Measurements from ENCODE around the gene NBEAL1.
A peak's percentile ranks its signal among the peaks of the same experiment; 100 is the strongest.
"Not testable (repeated sequence)": the region's sequence is repeated elsewhere in the genome, so short reads cannot be mapped to it uniquely, and the experiment has no call there.

Gene NBEAL1

DNA sequence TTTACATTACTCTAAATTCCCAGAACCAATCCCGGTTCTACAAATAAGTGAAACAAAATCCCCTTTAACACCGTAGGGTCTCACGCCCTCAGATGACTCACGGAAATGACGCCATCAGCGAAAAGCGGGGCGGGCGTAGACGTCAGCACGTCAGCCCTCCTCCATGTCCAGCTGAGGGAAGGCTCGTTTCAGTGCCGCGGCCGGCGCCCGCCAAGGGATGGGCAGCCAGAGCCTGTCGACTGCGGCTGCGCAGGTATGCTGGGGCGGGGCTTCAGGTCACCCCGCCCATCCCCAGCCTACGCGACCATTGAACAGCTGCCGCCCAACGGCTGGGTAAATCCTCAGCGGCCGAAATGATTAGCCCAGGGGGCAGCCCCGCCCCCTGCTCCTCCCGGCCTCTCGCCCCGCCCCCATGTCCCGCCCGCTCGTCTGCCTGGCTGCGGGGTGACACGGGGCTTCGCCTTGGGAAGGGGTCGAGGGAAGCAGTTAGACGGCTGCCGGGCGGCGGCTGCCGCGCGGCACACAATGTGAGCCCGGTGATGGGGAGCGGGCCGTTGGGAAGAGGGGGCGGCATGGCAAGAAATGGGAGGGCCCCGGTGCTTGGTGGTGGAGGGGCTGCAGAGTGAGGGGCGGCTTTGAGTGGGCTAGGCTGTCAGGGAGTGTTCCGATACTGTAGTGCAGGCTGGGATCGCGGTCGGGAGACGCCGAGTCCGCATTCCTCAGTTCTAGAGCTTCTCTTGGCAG lies at the start of gene NBEAL1:
TSS of gene NBEAL1 (plus strand) at position 420 of the 744 bp plus-strand sequence. CDS start 1,510 bp downstream, outside the sequence.
- DNase-seq (ENCODE audit: low spot score) = peak; percentile 98

DNA sequence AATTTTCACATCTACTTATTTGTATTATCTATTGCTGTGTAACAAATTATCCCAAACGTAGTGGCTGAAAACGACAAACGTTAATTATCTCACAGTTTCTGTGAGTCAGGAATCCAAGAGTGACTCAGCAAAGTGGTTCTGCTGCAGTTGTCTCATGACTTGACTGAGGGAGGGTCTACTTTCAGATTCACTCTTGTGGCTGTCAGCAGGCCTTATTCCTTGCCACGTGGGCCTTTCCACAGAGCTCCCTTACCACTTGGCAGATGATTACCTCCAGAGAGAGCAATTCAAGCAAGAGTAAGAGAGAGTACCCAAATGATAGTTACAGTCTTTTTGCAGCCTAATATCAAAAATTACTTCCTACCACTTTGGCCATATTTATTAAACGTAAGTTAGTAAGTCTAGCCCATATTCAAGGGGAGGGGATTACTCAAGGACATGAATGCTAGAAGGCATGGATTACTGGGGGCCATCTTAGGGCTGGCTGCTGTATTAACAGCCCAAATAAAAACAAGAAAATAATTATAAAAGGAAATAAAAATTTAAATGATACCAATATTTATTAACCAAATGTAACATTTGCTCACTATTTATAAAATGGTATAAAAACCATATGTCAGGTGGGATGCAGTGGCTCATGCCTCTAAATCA lies 48.7 kb upstream of the NBEAL1 start:
- peak; percentile 66 for DNase-seq (ENCODE audit: low spot score)

DNA sequence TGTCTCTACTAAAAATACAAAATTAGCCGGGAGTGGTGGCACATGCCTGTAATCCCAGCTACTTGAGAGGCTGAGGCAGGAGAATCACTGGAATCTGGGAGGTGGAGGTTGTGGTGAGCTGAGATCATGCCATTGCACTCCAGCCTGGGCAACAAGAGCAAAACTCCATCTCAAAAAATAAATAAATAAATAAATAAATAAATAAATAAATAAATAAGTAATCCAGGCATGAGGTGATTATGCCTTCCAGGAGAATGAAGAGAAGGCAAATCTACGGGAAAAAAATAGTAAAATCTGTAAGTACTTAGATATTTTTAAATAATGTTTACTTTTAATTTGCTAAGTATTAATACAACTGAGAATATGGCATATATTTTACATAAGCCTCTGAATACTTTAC lies 45.3 kb upstream of the NBEAL1 start:
- DNase-seq (ENCODE audit: low spot score) = not testable (repeated sequence)

DNA sequence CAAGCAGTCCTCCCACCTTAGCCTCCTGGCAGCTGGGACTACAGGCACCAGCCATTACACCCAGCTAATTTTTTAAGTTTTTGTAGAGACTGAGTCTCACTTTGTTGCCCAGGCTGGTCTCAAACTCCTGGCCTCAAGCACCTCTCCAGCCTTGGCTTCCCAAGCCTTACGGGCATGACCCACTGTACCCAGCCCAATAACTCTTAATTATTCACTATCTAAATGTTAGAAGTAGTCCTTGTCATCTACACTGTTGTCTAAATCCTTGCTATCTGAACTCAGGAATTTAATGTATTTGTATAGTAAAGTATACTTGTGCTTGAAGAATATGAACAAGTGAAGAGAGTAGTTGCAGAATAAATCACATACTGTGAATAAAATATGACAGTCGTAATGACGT lies 37.9 kb upstream of the NBEAL1 start:
- DNase-seq (ENCODE audit: low spot score) = no peak

DNA sequence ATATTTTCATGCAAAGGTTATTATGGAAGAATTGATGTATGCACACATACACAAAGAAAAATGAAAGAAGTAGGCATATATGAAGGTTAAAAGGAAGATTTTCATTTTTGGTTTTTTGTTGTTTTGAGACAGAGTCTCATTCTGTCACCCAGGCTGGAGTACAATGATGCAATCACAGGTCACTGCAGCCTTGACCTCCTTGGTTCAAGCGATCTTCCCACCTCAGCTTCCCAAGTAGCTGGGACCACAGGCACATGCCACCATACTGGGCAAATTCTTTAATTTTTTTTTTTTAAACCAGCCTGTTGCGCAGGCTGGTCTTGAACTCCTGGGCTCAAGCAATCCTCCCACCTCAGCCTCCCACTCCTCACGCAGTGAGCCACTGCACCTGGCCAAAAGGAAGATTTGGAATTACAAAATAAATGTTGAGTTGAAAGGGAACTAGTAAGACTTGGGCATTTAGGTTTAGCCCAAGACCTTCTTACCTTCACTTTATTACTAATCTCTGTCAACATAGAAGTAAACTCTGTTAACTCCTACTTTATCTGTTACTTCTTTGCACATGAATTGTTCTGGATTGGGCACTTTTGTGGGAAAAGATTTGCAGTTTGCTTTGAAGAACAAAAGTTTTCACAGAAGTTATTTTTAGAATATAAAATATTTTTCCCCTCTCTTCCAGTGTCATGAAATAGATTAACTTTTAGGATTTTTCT lies 31.7 kb upstream of the NBEAL1 start:
- no peak for DNase-seq (ENCODE audit: low spot score)

DNA sequence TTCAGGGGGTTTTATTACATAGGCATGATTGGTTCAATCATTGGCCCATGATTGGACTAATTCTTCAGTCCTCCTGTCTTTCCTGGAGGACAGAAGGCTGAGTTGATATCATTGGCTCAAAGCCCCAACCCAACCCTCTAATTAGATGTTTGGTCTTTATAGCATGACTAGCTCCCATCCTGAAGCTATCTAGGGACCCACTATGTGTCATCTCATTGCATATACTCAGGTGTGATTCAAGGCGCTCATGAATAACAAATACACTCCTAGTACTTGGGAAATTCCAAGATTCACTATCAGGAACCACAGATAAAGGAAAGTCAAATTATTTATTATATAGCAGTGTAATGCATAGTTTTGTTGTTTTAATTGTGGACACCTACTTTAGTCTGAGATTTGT lies 24.9 kb upstream of the NBEAL1 start:
- peak; percentile 54 for DNase-seq (ENCODE audit: low spot score)

DNA sequence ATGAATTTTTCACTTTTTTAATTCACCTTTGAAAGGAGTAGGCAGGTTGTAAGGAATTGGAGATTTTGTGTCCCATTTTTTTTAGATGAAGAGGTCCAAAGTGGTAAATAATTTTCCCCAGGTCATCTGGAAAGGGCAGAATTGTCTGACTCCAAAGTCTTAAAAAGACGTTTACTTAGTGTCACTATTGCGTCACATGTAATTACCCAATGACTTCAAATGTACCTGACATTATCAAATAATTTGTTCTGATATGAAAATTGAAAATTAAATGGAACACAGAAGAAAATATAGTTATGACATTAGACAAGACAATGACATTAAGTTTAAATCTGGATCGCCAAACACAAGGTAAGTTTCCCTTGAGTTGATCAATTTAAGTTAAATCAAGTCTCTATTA lies 24.2 kb upstream of the NBEAL1 start:
- no peak for DNase-seq (ENCODE audit: low spot score)

DNA sequence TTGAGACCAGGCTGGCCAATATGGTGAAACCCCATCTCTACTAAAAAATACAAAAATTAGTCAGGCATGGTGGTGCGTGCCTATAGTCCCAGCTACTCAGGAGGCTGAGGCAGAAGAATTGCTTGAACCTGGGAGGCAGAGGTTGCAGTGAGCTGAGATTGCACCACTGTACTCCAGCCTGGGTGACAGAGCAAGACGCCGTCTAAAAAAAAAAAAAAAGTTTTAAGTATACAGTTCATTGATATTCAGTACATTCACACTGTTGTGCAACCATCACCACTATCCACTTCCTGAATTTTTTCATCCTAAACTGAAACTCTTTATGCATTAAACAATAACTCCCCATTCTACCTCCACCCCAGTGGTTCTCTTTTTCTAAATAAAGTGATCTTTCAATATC lies 17.6 kb upstream of the NBEAL1 start:
- DNase-seq (ENCODE audit: low spot score) = peak; percentile 21

DNA sequence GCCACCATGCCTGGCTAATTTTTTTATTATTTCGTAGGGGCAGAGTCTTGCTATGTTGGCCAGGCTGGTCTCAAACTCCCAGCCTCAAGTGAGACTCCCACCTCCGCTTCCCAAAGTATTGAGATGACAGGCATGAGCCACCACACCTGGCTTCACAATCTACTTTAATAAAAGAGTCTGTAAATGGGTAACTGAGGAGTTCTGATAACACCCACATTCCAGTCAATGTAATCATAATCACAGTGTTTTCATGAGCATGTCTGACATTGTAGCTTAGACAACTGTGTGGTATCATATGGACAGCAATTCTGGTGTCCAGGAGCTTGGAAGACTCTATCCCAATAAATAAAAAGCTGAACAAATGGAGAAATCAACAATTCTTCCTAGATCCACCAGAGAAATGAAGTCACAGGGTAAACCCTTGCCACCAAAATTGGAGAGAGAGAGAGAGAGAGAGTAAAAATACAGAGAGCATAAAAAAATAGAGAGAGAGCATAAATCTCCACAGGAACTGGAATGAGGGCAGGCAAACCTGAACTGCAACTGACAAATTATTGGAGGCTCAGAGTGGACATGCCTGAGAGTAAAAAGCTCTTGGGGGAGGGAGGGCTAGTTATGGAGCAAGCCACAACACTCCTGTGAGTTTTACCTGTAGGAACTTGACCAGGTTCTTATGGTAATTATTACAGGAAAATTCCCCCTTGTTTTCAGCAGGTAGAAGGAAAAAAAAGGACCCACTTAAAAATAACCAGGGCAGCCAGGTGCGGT lies 12.4 kb upstream of the NBEAL1 start:
- DNase-seq (ENCODE audit: low spot score) = peak; percentile 88

DNA sequence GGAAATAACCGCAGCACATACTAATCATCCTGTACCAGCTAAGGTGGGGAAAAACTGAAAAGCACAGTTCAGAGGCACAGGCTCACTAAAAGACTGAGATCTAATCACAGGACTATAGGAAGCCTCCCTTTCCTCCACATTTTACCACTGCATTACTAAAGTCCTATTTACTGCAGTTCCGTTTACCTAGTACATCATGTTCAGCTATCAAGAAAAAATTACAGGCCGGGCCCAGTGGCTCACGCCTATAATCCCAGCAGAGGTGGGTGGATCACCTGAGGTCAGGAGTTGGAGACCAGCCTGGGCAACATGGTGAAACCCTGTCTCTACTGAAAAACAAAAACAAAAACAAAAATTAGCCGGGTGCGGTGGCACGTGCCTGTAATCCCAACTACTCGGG lies 11.0 kb upstream of the NBEAL1 start:
- no peak for DNase-seq (ENCODE audit: low spot score)

DNA sequence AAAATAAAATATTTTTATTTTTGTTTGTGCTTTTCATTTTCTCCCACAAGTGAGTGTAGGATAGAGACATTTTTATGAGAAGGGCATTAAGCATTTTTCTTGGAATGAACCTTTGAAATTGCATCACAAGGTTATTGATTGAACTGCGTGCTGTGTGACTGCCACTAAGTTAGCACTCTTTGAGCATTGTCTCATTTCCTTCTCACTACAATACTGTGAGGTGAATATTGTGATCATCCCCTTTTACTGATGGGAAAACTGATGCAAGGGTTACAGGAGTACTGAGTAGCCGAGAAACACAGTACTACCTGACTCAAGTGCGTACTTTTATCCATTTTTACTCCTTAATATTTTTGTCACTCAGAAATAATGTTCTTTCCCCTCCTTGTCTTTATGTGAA lies 2.0 kb downstream of the NBEAL1 start:
- peak; percentile 36 for DNase-seq (ENCODE audit: low spot score)

DNA sequence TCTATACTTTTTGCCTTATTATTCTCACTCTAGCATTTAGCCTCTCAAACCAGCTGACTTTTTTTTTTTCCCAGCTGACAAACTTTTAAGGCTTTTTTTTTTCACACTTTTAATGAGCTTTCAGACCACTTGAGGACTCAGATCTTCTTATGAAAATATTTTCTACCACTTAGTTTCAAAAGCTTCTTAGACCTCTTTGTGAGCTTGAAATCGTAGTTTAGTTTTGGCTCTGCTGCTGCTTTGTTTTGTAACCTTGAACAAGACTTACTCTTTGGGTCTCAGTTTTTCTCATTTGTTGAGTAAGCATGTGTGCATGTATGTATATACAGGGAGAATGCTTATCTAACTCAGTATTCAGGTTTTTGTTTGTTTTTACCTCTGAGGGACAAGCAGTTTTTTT lies 3.5 kb downstream of the NBEAL1 start:
- no peak for DNase-seq (ENCODE audit: low spot score)

DNA sequence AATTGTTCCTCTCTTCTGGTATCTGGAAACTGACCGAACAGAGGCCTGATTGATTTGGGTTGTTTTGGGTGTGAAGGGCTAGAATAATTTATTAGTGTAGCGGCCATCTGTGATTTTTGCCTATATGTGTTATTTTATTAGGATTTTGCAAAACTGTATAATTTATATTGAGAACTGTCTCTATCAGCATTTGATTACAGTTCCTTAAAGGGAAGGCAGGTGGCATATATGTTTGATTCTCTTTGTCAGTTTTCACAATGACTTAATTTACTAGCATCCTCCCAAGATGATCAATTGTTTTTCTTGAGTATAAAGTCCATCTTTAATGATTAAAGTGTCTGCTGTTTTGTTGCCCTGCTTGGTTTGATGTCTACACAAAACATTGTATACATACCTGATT lies 4.5 kb downstream of the NBEAL1 start:
- DNase-seq (ENCODE audit: low spot score) = no peak

DNA sequence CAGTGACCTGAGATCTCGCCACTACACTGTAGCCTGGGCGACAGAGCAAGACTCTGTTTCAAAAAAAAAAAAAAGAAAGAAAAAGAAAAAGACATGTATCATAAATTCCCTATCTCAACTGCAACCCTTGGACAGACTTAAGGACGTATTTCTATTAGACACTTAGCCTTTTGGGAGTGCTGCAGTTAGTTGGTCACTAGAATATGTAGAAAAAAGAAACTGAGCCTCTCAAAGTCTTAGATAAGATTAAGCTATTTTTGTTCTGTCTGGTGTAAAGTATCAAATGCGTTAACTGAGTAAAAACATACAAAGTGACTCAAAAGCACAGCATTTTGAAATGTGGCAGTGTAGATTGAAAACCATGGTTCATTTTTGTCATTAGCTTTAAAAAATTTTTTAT lies 7.3 kb downstream of the NBEAL1 start:
- no peak for DNase-seq (ENCODE audit: low spot score)

DNA sequence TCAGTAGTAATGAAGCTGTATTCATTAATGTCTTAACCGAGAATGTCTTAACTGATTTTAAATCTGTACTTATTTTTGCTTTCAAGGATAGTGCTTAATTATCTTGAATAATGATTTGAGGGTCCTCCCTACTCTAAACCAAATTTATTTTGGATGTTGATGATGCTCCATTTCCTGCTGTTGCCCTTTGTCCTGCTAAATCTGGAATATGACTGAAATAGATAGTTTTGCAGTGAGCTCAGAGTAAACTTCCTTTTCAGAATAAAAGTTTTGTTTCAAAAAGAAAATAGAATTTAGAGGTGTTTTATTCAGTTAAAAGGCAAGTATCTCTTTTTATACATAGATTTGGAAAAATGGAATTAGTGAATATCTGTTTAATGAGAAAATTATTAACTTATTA lies 8.1 kb downstream of the NBEAL1 start:
- DNase-seq (ENCODE audit: low spot score) = no peak

DNA sequence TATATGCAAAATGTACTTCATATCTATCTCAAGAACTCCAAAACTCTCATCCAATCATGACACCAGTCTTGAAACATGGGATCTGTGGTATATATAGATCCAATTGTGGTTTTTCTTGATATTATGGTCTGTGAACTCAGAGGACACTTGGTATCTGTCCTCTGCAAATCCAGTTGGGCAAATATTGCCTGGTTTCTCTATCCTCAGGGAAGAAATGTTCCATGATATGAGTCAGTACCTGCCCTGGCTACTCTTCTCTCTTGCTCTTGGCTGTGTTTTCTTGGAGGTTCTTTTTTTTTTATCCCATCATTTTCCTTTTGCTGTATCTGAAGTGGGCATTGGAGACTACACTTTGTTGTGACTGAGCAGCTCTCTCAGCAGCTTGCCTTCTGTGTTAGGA lies 10.9 kb downstream of the NBEAL1 start:
- peak; percentile 24 for DNase-seq (ENCODE audit: low spot score)

DNA sequence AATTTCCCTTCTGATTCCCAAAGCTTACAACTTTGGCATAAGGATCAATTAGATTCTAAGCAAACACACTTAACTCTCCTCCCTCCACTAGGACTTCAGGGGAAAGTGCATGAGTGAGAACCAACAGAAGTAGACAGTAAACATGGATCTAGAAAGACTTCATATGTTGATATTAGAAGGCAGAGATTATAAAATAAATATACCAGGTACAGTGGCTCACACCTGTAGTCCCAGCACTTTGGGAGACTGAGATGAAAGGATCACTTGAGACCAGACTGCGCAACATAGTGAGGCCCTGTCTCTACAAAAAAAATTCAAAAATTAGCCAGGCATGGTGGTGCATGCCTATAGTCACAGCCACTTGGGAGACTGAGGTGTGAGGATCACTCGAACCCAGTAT lies 15.9 kb downstream of the NBEAL1 start:
- no peak for DNase-seq (ENCODE audit: low spot score)

DNA sequence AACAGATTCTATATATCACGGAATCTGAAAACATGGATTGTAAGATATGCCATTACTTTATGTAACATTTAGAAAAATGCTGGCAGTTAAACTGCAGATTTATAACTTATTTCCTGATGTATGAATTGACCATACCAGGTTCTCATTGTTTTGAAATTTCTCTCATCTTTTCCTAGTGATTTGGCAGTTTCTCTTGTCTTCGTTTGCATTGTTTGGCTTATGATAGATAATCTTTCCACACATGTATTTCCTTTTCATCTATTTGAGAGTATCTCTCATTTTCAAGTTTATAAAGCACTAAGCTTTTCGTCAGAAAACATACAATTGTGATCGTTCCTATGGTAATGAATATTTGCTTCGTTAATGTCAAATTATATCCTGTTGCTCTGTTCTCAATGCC lies 16.3 kb downstream of the NBEAL1 start:
- DNase-seq (ENCODE audit: low spot score) = no peak

DNA sequence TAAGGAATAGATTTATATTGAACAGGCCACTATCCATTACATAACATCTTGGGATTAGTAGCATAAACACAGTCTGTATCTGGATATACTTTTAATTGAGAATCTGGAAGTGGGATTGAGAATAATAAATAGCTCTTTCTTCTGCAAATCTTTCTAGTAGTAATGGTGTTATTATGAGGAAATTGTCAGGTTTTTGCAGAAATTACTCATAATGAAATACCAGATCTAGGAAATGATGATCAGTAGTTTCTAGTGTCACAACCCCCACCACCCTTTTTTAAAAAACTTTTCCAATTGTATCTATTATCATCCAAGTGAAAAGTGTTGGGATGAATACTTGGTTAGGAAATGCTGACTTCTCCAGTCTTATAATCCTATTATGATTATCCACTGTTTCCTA lies 18.7 kb downstream of the NBEAL1 start:
- DNase-seq (ENCODE audit: low spot score) = no peak

DNA sequence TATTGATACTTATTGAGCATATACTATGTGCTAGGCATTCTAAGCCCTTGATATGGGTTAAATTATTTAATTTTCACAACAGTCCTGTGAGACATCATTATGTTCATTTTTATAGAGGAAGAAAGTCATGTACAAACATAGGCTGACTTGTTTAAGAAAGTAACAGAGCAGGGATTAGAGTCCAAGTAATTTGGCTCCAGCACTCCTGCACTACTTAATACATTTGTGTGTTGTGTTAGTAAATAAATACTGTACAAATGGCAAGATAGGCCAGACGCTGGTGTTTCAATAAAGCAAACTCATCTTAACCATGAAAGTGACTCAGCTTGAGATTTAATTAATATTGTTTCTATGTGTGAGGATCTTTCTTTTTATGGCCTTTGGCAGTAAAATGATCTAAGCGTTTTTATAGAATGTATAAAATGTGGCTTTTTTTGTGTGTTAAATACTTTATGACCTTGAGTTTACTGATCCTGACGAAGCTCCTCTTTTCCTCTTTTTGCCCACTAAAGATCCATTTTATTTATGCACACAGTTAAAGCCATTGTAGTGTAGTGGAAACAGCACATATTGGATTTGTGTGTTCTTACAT lies 21.3 kb downstream of the NBEAL1 start:
- DNase-seq (ENCODE audit: low spot score) = no peak

DNA sequence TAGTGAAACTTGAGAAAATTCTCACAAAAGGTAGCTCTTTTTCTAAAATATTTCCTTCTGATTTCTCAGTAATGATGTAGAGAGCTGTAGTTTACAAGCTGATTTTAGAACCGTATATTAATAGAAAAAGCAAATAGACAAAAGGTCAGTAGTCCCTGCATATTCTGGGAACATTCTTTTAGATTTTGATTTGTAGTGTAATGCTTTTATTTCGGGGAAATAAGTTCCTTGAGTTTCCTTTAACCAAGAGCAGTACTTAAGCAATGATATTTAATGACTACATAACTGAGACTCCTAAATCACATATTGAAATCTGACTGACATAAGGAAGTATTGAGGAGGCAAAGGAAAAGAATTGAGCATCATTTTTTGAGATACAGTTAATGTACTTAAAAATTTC lies 22.4 kb downstream of the NBEAL1 start:
- DNase-seq (ENCODE audit: low spot score) = no peak

DNA sequence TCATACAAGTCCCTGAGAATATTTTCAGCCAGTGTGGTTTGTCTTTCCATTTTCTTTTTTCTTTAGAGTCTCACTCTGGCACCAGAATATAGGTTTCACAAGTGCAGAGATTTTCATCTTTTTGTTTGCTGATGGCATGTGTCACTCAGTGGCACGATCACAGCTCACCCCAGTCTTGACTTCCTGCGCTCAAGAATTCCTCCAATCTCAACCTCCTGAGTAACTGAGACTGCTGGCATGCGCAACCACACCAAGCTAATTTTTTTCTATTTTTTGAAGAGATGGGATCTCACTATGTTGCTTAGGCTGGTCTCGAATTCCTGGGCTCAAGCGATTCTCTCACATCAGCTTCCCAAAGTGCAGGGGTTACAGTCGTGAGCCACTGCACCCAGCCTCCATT lies 23.9 kb downstream of the NBEAL1 start:
- no peak for DNase-seq (ENCODE audit: low spot score)
